Tibial nerve (tissue), 4 donors: ENCODE data around the gene CPZ. TPM values are rescaled to one million over a fixed set of nuclear protein-coding genes. Genes with fewer than 3 reads are reported as not detected.

Experiments
- DNase-seq, 2 donors: peaks; one replicate each; pipeline ENCODE4 v3.0.0-alpha.2; 2019; ENCODE audit warnings: low spot score in 2 of 2
- H3K27ac ChIP-seq, 4 donors: fragments of 200-600 bp; sonication (generic) in 3 of 4; one replicate each; pipeline ENCODE4 v1.5.1; 2017 to 2019; ENCODE audit warnings: mild to moderate bottlenecking in 1 of 4
- H3K27me3 ChIP-seq, 2 donors: fragments of 200-600 bp; sonication (generic) in 1 of 2; one replicate each; pipeline versions ENCODE4 v1.5.1 to v1.6.0; 2017 to 2019
- H3K36me3 ChIP-seq, 3 donors: fragments of 200-600 bp; sonication (generic); one replicate each; pipeline ENCODE4 v1.5.1; 2018 to 2019
- H3K4me1 ChIP-seq, 4 donors: fragments of 200-600 bp; sonication (generic) in 3 of 4; one replicate each; pipeline ENCODE4 v1.5.1; 2017 to 2019
- H3K4me3 ChIP-seq, 4 donors: fragments of 200-600 bp; sonication (generic) in 3 of 4; one replicate each; pipeline ENCODE4 v1.5.1; 2017 to 2019; ENCODE audit warnings: mild to moderate bottlenecking in 1 of 4, moderate library complexity in 1 of 4
- H3K9me3 ChIP-seq, 4 donors: fragments of 200-600 bp; sonication (generic) in 3 of 4; one replicate each; pipeline ENCODE4 v1.5.1; 2017 to 2019
- EP300 ChIP-seq, 2 donors: sonication (generic); formaldehyde crosslinking; IDR thresholded peaks; one replicate each; pipeline ENCODE4 v1.6.1; 2017; ENCODE audit warnings: antibody characterized with exemption in 2 of 2, mild to moderate bottlenecking in 1 of 2
- POLR2A ChIP-seq, 2 donors: fragments of 450-650 bp; IDR thresholded peaks; one replicate each; pipeline ENCODE4 v1.6.1; 2017; ENCODE audit warnings: antibody characterized with exemption in 2 of 2, mild to moderate bottlenecking in 2 of 2, moderate library complexity in 2 of 2
- WGBS, 2 donors: methylation state at CpG; one replicate each; pipeline ENCODE4 v1.1.5; 2018; 5-methylcytosine and 5-hydroxymethylcytosine counted together
- total RNA-seq, 4 donors: library from RNA; depleted of rRNA; stranded (reverse); fragments of >200 nt; gene quantifications; one replicate each; pipeline ENCODE4 v1.1.0, GENCODE V29; 2016
- TF ChIP-seq, protein P1 (sequence below), 5 experiments: fragments of 200-600 bp in 3 of 5; fragments of 450-650 bp in 2 of 5; sonication (generic) in 3 of 5; IDR thresholded peaks; one replicate each; pipeline ENCODE4 v1.5.1; 2016 to 2019; ENCODE audit warnings: antibody characterized with exemption in 5 of 5, mild to moderate bottlenecking in 3 of 5, moderate library complexity in 2 of 5

CPZ gene
- total RNA-seq, 4 donors from 2014 or later = 1.6 to 11.7 (median 2.5) TPM

DNA sequence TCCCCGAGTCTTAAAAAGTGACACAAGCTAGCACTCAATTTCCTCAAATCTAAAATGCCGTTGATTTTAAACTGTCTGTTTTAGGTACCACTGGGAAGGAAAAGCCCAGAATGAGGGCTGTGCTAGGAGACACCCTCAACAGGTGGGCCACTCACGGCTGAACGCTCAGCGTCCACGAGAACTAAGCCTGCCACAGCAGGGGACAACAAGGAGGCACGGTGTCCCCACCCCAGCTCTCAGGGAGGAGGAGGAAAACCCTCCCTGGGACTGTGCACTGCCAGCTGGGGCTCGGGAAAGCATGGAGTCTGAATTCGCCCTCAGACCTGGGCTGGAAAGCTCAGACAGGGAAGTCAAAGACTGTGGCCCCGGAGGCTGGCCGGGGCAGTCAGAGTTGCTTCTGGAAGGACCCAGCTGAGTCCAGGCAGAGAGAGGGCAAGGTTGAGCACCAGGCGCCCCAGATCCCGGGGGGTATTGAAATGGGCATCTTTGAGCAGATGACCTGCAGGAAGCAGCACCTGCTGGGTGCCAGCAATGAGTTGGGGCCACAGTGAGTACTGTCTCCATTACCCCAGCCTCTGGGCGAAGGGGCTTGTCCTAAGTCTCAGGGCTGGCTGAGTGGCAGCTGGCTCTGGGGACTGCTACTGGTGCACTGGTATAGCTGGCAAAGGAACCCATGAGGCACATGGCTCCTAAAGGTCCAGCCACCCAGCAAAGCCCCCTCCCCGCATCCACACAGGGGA, 769 bp upstream of the CPZ start:
- no peak for TF ChIP-seq EP300 (IDR thresholded peaks at IDR 0.05)
- TF ChIP-seq POLR2A (IDR thresholded peaks at IDR 0.05) = no peak
- TF ChIP-seq, protein P1, sequence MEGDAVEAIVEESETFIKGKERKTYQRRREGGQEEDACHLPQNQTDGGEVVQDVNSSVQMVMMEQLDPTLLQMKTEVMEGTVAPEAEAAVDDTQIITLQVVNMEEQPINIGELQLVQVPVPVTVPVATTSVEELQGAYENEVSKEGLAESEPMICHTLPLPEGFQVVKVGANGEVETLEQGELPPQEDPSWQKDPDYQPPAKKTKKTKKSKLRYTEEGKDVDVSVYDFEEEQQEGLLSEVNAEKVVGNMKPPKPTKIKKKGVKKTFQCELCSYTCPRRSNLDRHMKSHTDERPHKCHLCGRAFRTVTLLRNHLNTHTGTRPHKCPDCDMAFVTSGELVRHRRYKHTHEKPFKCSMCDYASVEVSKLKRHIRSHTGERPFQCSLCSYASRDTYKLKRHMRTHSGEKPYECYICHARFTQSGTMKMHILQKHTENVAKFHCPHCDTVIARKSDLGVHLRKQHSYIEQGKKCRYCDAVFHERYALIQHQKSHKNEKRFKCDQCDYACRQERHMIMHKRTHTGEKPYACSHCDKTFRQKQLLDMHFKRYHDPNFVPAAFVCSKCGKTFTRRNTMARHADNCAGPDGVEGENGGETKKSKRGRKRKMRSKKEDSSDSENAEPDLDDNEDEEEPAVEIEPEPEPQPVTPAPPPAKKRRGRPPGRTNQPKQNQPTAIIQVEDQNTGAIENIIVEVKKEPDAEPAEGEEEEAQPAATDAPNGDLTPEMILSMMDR (IDR thresholded peaks at IDR 0.05) = no peak
- H3K27ac ChIP-seq = no peak overlapping the region
- H3K4me3 ChIP-seq = no peak overlapping the region
- 53 to 60% methylated on average over 12 to 15 of the region's 15 CpGs for WGBS, 2 donors
- H3K9me3 ChIP-seq = no peaks in the 10 kb centered on the region
- DNase-seq = no peak
- H3K27me3 ChIP-seq = peaks cover 0 to 44% of the 10 kb centered on the region in 2 donors
- no peaks in the 10 kb centered on the region for H3K36me3 ChIP-seq
- peaks cover 0 to 20% (median 0%) of the 10 kb centered on the region in 4 donors for H3K4me1 ChIP-seq

DNA sequence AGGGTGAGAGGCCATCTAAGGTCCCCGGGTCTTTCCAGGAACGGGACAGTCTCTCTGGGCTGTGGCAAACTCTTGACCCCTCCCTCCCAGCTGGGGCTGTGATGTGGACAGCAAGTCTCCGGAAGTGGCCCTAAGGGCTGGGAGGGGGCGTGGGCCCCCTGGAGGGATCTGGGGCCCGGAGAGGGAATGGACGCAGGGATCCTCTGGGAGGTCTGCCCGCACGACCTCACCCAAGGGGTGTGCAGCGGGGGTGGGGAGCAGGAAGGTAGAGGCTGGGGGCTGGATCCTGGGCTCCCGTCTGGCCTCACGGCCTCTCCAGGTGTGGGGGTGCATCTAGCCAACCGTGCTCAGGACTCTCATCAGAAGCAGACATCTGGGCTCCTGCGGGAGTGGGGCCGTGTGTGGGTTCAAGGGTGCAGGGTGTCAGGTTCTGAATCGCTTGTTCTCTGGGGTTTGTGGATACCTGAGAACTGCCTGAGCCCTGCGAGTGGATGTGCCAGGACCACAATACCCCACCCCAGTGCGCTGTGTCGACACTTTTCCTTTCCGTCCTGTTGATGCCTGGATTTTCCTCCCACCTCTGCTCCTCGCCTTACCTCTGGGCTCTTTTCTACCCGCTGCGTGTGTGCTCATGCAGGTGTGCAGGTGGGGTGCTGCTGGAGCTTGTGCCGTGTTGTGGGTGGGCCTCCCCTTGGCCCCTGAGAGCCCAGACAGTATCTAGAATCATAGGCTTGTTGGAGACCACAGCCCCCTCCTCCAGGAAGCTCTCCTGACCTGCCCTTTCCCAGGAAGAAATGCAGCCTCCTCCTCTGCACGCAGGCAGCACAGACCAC, 915 bp downstream of the CPZ start:
- H3K4me3 ChIP-seq = no peak overlapping the region
- 24 to 27% methylated on average over 18 to 23 of the region's 24 CpGs for WGBS, 2 donors
- peaks cover 0 to 31% of the 10 kb centered on the region in 2 donors for H3K27me3 ChIP-seq
- no peak for DNase-seq
- no peaks in the 10 kb centered on the region for H3K36me3 ChIP-seq
- H3K27ac ChIP-seq = no peak overlapping the region
- H3K4me1 ChIP-seq = peaks cover 0 to 20% (median 0%) of the 10 kb centered on the region in 4 donors
- TF ChIP-seq EP300 (IDR thresholded peaks at IDR 0.05) (no peak), POLR2A (IDR thresholded peaks at IDR 0.05) (no peak)
- TF ChIP-seq, protein P1 (IDR thresholded peaks at IDR 0.05) = no peak
- no peaks in the 10 kb centered on the region for H3K9me3 ChIP-seq

DNA sequence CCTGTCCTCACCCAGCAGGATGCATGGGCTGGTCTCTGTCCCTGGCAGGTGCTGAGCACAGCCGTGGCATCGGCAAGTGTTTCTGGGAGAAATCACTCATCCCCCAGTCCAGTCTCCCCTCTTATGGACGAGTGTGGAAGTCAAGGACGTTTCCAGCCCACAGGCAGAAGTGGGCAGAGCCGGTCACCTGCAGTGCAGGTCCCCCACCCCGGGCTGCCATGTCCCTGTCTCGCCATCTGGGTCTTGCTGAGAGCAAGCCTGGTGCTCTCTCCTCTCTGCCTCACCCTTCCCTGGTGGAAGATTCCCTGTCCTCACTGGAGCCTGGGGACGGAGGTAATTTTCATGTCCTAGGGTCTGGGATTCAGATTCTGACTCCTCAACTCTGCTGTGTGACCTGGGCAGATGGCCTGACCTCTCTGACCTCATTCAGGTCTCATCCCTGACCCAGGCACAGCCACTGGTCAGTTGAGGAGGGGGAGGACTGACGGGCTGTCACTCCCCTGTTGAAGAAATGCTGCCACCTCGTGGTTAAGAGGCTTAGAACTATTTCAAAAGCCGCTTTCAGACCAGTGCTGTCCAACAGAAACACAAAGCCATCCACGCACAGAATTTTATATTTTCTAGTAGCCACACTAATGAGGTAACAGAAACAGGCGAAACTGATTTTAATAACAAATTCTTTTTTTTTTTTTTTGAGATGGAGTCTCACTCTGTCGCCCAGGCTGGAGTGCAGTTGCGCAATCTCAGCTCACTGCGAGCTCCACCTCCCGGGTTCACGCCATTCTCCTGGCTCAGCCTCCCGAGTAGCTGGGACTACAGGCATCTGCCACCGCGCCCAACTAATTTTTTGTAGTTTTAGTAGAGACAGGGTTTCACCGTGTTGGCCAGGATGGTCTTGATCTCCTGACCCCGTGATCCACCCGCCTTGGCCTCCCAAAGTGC, 1.8 kb downstream of the CPZ start:
- H3K4me3 ChIP-seq = no peak overlapping the region
- no peak overlapping the region for H3K27ac ChIP-seq
- no peaks in the 10 kb centered on the region for H3K9me3 ChIP-seq
- peaks cover 0 to 20% (median 0%) of the 10 kb centered on the region in 4 donors for H3K4me1 ChIP-seq
- peaks cover 0 to 27% of the 10 kb centered on the region in 2 donors for H3K27me3 ChIP-seq
- WGBS, 2 donors = 50 to 51% methylated on average over 24 of the region's 24 CpGs
- H3K36me3 ChIP-seq = no peaks in the 10 kb centered on the region
- TF ChIP-seq, protein P1 (IDR thresholded peaks at IDR 0.05) = peak; percentile 33 to 76 (median 44)
- no peak for TF ChIP-seq POLR2A (IDR thresholded peaks at IDR 0.05)
- peak in 1 of 2 donors; percentile 79 for DNase-seq

DNA sequence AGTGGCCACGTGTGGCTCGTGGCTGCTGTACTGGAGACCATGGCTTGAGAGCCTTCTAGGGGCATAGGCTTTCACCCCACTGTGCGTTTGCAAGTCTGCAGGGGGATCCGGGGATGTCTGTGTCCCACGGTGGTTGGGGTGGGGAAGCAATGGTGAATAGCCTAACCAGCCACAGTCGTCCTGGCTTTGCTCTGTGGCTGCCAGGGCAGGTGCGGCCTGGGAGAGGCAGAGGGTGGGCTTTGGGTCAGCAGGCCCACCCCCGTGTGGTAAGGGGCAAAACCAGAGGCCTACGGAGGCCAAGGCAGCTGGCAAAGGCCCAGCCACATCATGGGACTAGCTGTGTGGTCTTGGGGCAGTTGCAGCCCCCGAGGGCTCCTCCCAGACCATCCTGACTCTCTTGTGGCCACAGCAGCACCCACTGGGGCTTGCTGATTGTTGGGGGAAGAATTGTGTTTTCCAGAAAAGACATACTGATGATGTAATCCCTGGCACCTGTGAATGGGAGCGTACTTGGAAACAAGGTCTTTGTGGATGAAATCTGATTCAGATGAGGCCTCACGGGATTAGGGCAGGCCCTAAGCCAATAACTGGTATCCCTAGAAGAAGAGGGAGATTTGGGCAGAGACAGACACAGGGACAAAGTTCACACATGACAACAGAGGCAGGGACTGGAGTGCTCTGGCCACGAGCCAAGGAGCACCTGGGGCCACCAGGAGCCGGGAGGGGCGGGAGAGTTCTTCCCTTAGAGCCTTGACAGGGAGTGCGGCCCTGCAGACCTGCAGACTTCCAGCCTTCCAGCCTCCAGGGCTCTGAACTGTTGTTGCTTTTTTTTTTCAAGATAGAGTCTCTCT, 2.9 kb downstream of the CPZ start:
- H3K36me3 ChIP-seq = no peaks in the 10 kb centered on the region
- H3K4me1 ChIP-seq = peaks cover 0 to 20% (median 0%) of the 10 kb centered on the region in 4 donors
- TF ChIP-seq POLR2A (IDR thresholded peaks at IDR 0.05) = no peak
- TF ChIP-seq, protein P1 (IDR thresholded peaks at IDR 0.05) = no peak
- no peak overlapping the region for H3K27ac ChIP-seq
- no peaks in the 10 kb centered on the region for H3K9me3 ChIP-seq
- H3K4me3 ChIP-seq = no peak overlapping the region
- H3K27me3 ChIP-seq = peaks cover 0 to 27% of the 10 kb centered on the region in 2 donors
- 64 to 69% methylated on average over 13 to 16 of the region's 16 CpGs for WGBS, 2 donors
- no peak for DNase-seq
